ENCODE results near the gene TYMP. TPM values are rescaled to one million over a fixed set of nuclear protein-coding genes. Genes with fewer than 3 reads are reported as not detected.
"Not testable (repeated sequence)": the region's sequence is repeated elsewhere in the genome, so short reads cannot be mapped to it uniquely, and the experiment has no call there.

Gene TYMP
- total and polyA plus RNA-seq, 2 donors, result 9.5 to 84.1 TPM

DNA sequence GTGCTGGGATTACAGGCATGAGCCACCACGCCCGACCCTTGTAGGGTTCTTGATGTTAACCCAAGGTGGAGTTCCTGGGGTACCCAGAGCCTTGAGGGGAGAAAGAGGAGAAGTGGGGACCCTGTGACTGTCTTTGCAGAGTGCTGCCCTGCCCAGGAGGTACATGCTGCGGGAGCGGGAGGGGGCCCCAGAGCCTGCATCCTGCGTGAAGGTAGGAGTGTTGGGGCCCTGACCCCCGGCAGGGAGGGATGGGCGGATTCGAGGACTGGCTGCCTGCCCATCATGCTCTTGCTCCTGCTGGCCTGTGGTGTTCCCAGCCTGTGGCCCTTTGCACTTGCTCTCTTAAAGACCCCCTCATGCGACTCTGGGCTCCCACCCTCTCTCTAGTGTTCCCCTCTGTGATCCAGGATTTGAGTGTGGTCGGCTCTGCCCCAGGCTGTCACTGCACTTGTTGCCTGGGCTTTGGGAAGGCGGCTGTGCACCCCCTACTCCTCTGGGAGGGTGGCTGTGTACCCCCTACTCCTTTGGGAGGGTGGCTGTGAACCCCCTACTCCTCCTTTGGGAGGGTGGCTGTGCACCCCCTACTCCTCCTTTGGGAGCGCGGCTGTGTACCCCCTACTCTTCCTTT is 8.9 kb downstream of the TYMP start:
- DNase-seq (ENCODE audit: extremely low spot score), result no peak
- Histone ChIP-seq H3K27ac (ENCODE audit: low read depth) (no peak overlapping the region), H3K4me1 (ENCODE audit: insufficient read depth) (no peaks in the 10 kb centered on the region), H3K36me3 (ENCODE audit: insufficient read depth) (peaks cover 7% of the 10 kb centered on the region), H3K4me3 (ENCODE audit: low read depth, low read length) (no peak overlapping the region)
- WGBS, result 93% methylated on average over 13 of the region's 13 CpGs

DNA sequence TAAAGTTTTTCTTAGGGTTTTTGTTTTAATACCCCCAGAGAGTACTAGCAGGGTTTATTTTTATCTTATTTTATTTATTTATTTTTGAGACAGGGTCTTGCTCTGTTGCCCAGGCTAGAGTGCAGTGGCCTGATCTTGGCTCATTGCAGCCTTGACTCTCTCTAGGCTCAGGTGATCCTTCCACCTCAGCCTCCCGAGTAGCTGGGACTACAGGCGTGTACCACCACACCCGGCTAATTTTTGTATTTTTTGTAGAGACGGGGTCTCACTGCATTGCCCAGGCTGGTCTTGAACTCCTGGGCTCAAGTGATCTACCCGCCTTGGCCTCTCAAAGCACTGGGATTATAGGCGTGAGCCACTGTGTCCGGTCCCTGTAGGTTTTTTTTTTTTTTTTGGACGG is 9.6 kb downstream of the TYMP start:
- 98% methylated on average over 8 of the region's 8 CpGs for WGBS
- H3K36me3 ChIP-seq (ENCODE audit: insufficient read depth); DNase-seq (ENCODE audit: extremely low spot score); H3K4me1 ChIP-seq (ENCODE audit: insufficient read depth); H3K27ac ChIP-seq (ENCODE audit: low read depth); H3K4me3 ChIP-seq (ENCODE audit: low read depth, low read length): not testable (repeated sequence)

DNA sequence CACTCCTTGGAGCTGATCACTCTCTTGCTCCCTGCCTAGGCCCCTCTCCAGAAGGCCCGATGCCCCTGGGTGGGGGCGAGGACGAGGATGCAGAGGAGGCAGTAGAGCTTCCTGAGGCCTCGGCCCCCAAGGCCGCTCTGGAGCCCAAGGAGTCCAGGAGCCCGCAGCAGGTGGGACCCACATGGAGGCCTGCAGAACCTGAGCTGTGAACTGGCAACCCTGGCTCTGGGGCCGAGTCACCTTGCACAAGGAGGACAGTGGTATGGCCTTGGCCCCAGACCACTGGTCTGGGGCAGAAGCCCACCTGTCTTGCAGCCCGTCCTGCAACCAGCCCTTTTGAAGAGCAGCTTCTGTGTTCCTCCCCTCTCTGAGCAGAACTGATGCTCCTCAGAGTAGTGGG is 10.7 kb downstream of the TYMP start:
- 96% methylated on average over 8 of the region's 8 CpGs for WGBS
- no peaks in the 10 kb centered on the region for H3K4me1 ChIP-seq (ENCODE audit: insufficient read depth)
- no peak overlapping the region for H3K27ac ChIP-seq (ENCODE audit: low read depth)
- peaks cover 7% of the 10 kb centered on the region for H3K36me3 ChIP-seq (ENCODE audit: insufficient read depth)
- H3K4me3 ChIP-seq (ENCODE audit: low read depth, low read length), result no peak overlapping the region
- no peak for DNase-seq (ENCODE audit: extremely low spot score)

DNA sequence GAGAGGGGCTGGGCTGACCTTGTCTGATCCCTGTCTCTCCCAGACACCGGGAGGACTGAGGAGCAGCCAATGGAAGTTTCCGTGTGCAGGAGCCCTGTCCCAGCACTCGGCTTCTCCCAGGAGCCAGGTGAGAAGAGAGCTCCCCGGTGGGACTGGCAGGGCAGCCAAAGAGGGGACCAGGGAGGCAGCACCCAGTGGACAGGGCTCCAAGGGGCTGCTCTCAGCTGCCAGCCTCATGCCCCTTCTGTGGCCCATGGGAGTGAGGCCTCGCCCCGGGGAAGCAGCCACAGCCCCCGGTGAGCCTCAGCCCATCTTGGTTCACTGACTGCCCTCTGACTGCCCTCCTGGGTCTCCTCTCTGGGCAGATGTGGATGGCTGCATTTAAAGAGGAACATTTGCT is 11.2 kb downstream of the TYMP start:
- Histone ChIP-seq H3K36me3 (ENCODE audit: insufficient read depth) (peaks cover 7% of the 10 kb centered on the region), H3K27ac (ENCODE audit: low read depth) (no peak overlapping the region), H3K4me3 (ENCODE audit: low read depth, low read length) (no peak overlapping the region), H3K4me1 (ENCODE audit: insufficient read depth) (no peaks in the 10 kb centered on the region)
- WGBS, result 94% methylated on average over 7 of the region's 7 CpGs
- DNase-seq (ENCODE audit: extremely low spot score), result no peak

DNA sequence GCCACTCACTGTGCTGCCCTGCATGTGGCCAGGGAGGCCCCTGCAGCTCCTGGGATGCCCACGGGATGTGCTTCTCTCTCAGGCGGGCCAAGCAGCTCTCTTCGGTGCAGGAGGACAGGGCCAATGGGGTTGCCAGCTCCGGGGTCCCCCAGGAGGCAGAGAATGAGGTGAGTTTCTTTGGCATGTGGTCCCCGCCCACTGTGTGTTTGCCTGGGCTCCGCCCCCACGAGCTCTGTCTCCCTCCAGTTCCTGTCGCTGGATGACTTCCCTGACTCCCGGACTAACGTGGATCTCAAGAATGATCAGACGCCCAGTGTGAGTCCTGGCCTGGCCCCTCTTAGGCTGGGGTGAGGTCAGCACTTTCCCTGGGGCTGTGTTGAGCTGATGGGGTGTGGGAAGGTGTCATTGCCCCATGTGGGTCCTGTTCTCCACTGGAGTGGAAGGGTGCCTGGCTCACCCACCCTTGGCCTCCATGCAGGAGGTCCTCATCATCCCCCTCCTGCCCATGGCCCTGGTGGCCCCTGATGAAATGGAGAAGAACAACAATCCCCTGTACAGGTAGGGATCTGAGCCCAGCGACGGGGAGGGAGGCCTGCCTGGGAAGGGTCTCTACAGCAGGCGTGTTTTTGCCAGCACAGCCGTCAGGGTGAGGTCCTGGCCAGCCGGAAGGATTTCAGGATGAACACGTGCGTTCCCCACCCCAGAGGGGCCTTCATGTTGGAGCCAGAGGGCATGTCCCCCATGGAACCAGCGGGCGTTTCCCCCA is 12.1 kb downstream of the TYMP start:
- no peaks in the 10 kb centered on the region for H3K4me1 ChIP-seq (ENCODE audit: insufficient read depth)
- H3K4me3 ChIP-seq (ENCODE audit: low read depth, low read length), result no peak overlapping the region
- no peak for DNase-seq (ENCODE audit: extremely low spot score)
- H3K27ac ChIP-seq (ENCODE audit: low read depth), result no peak overlapping the region
- WGBS, result 90% methylated on average over 20 of the region's 20 CpGs
- peaks cover 7% of the 10 kb centered on the region for H3K36me3 ChIP-seq (ENCODE audit: insufficient read depth)

DNA sequence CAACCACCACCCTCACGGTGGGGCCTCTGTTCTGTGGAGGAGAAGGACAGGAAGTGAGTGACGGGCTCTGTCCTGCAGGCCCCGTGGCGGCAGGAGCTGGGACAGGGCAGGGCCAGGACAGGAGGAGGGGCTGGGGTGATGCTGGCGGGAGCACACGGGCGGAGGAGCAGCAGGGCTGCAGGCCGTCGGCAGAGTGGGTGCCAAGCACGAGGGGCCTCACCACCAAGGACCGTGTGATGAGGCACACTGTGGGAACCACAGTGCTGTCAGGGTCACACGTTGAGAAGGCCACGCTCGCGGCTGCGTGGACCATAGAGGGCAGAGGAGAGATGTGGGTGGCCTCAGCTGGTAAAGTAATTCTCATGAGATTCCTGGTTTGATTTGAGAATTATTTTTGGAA is 12.9 kb downstream of the TYMP start:
- peaks cover 6% of the 10 kb centered on the region for H3K36me3 ChIP-seq (ENCODE audit: insufficient read depth)
- no peaks in the 10 kb centered on the region for H3K4me1 ChIP-seq (ENCODE audit: insufficient read depth)
- H3K4me3 ChIP-seq (ENCODE audit: low read depth, low read length), result no peak overlapping the region
- no peak overlapping the region for H3K27ac ChIP-seq (ENCODE audit: low read depth)
- no peak for DNase-seq (ENCODE audit: extremely low spot score)
- WGBS, result 81% methylated on average over 16 of the region's 16 CpGs

DNA sequence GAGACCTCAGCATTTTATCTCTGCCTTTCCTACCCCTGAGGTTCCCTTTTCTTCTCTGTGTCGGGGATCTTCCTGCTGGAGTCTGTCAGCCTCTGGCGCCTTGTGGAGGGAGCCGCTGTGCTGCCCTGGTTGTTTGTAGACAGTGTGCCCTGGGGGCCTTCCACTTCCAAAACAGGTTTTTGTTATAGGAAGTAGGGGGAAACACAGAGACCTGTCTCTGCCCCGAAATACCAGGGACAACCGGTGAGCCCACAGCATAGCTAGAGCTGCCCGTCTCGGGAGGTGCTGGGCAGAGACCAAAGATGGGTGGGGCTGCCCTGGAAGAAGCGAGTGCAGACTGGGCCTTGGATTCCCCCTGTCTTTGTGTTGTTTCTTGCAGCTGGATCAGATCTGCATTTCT is 13.7 kb downstream of the TYMP start:
- WGBS, result 82% methylated on average over 8 of the region's 8 CpGs
- Histone ChIP-seq H3K4me1 (ENCODE audit: insufficient read depth) (no peaks in the 10 kb centered on the region), H3K4me3 (ENCODE audit: low read depth, low read length) (no peak overlapping the region), H3K27ac (ENCODE audit: low read depth) (no peak overlapping the region), H3K36me3 (ENCODE audit: insufficient read depth) (no peaks in the 10 kb centered on the region)
- no peak for DNase-seq (ENCODE audit: extremely low spot score)

DNA sequence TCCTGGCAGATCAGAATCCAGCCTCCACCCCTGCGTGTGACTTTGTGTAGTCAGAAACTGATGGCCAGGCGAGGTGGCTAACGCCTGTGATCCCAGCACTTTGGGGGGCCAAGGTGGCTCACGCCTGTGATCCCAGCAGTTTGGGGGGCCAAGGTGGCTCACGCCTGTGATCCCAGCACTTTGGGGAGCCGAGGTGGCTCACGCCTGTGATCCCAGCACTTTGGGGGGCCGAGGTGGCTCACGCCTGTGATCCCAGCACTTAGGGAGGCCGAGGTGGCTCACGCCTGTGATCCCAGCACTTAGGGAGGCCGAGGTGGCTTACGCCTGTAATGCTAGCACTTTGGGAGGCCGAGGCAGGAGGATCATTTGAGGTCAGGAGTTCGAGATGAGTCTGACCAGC is 16.6 kb downstream of the TYMP start:
- WGBS, result 95% methylated on average over 15 of the region's 15 CpGs
- Histone ChIP-seq H3K36me3 (ENCODE audit: insufficient read depth) (no peaks in the 10 kb centered on the region), H3K27ac (ENCODE audit: low read depth) (no peak overlapping the region), H3K4me1 (ENCODE audit: insufficient read depth) (no peaks in the 10 kb centered on the region), H3K4me3 (ENCODE audit: low read depth, low read length) (no peak overlapping the region)
- no peak for DNase-seq (ENCODE audit: extremely low spot score)

DNA sequence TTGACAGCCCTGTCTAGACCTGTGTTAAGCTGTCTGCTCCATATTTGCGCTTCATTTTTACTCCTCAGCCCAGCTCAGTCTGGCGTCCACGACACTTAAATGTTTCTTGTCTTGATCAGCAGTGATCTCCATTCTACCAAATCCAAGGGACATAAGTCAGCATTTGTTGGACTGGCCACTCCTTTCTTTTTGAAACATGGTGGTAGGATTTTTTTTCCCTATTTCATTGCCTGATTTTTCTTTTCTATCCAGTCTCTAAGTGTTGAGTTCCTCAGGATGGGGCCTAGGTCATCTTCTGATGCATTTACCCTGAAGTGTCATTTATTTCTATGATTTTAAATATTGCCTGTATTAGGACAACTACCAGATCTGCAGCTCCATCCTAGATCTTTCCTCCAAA is 20.9 kb downstream of the TYMP start:
- Histone ChIP-seq H3K36me3 (ENCODE audit: insufficient read depth) (peaks cover 3% of the 10 kb centered on the region), H3K4me1 (ENCODE audit: insufficient read depth) (no peaks in the 10 kb centered on the region), H3K27ac (ENCODE audit: low read depth) (no peak overlapping the region), H3K4me3 (ENCODE audit: low read depth, low read length) (peak overlapping the region; percentile 77)
- no peak for DNase-seq (ENCODE audit: extremely low spot score)
- WGBS, result 7% methylated on average over 3 of the region's 3 CpGs

DNA sequence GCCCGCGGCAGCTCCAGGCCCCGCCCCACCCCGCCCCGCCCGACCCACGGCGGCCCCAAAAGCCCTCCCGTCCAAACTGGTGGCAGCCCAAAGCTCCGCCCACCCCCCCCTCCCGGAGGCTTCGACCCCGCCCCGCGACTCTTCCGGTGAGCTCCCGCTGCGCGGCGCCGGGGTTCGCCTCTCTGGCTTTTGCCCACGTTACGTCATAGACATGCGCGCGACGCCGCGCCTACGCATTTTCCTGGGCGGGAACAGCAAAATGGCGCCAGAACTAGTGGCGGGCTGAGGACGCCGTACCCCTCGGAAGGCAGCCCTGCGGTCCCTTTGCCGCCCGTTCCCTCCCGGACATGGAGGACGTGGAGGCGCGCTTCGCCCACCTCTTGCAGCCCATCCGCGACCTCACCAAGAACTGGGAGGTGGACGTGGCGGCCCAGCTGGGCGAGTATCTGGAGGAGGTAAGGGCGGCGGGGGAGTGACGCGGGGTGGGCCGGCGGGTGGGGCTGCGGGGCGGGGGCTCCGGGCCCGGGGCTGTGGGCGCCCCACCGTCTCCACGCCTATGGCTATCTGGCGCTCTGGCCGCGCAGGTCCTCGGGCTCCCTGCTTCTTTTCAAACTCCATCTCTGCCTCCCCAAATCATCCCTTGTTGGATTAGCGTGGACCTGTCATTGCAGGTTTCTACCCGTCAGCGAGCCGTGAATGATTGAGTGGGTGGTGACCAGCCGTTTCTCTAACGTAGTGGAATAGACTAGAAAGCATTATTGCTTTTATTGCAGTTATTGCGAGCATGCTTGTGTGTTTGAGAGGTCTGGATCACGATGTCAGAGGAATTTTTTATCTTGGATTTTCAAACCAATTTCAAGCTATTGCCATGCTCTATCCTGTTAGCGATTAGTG is 21.6 kb downstream of the TYMP start, which contains the start of gene NCAPH2:
Gene NCAPH2, plus strand, starts transcription at position 234 of the 894 bp plus-strand sequence. Its CDS starts 114 bp downstream, at position 348.
- peak; percentile 87 for DNase-seq (ENCODE audit: extremely low spot score)
- H3K4me3 ChIP-seq (ENCODE audit: low read depth, low read length), result peak within 1 kb of the TSS; percentile 78
- peaks cover 9% of the 10 kb centered on the region for H3K36me3 ChIP-seq (ENCODE audit: insufficient read depth)
- no peaks in the 10 kb centered on the region for H3K4me1 ChIP-seq (ENCODE audit: insufficient read depth)
- WGBS, result under 1% methylated on average over 75 of the region's 76 CpGs
- peak within 1 kb of the TSS; percentile 96 for H3K27ac ChIP-seq (ENCODE audit: low read depth)

DNA sequence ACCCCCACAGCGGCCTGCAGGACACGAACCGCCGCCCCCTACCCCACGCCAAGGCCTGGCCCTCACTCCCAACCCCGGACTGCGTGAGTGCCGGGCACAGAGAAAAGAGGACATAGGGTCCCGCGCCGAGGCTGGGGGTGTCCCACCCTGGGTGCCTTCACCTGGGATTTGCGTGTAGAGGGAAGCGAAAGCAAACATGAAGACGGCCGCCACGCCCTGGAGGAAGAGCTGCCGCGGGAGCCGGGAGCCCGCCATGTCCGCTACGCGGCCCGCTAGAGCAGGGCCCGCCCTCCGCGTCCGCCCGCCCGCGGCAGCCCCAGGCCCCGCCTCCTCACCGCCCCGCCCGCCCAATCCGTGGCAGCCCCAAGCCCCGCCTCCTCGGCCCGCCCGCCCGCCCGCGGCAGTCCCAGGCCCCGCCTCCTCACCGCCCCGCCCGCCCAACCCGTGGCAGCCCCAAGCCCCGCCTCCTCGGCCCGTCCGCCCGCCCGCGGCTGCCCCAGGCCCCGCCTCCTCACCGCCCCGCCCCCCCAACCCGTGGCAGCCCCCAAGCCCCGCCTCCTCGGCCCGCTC is 22.3 kb downstream of the TYMP start, which contains the start of gene LMF2:
Gene LMF2, minus strand, starts transcription at position 282 of the 570 bp plus-strand sequence. Its CDS starts 27 bp downstream, at position 255.
- Histone ChIP-seq H3K4me1 (ENCODE audit: insufficient read depth) (no peaks in the 10 kb centered on the region), H3K27ac (ENCODE audit: low read depth) (peak within 1 kb of the TSS; percentile 96), H3K36me3 (ENCODE audit: insufficient read depth) (peaks cover 9% of the 10 kb centered on the region), H3K4me3 (ENCODE audit: low read depth, low read length) (peak within 1 kb of the TSS; percentile 78)
- 2% methylated on average over 52 of the region's 62 CpGs for WGBS
- peak; percentile 39 for DNase-seq (ENCODE audit: extremely low spot score)

DNA sequence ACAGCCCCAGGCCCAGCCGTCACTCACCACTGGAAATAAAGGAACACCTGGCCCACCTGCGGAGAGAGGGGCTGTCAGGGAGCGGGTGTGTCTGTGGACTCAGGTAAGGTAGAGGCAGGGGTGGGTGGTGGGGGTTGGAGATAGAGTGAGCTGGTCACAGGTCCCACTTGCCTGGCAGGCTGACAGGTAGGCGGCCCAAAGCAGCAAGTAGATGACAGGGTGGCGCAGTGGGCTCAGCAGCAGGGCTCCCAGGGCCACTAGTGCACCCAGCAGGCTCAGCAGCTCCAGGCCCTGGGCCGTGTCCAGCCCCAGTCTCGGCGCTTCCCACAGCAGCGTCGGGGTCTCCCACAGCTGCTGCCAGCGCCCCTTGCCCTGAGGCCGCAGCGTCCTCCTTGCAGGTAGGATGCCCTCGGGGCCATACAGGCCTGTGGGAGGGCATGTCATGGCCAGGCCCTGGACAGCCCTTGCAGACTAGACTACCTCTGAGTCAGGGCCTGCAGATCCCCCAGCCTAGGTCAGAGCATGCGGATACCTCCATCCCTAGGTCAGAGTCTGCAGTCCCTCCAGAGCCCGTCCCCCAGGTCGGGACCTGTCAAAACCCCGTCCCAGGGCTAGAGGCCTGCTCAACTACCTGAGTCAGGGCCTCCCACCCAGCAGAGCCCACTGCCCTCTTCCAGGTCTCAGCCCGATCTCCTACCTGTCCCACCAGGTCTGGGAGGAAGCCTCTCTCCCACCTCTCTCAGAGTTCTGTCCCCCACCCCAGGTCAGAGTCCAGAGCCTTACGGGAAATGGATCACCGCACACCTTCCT is 23.0 kb downstream of the TYMP start:
- peak overlapping the region; percentile 92 for H3K27ac ChIP-seq (ENCODE audit: low read depth)
- H3K4me1 ChIP-seq (ENCODE audit: insufficient read depth), result no peaks in the 10 kb centered on the region
- no peak for DNase-seq (ENCODE audit: extremely low spot score)
- peaks cover 9% of the 10 kb centered on the region for H3K36me3 ChIP-seq (ENCODE audit: insufficient read depth)
- peak overlapping the region; percentile 78 for H3K4me3 ChIP-seq (ENCODE audit: low read depth, low read length)
- 28% methylated on average over 21 of the region's 21 CpGs for WGBS

Data from urinary bladder (tissue), 4 donors.